Progenitor cell of endocrine pancreas (in vitro differentiated cells): ENCODE data around the gene ALPK3. TPM values are rescaled to one million over a fixed set of nuclear protein-coding genes. Genes with fewer than 3 reads are reported as not detected.
"Not testable (repeated sequence)": the region's sequence is repeated elsewhere in the genome, so short reads cannot be mapped to it uniquely, and the experiment has no call there.

Experiments used
- DNase-seq: peaks from one replicate; pipeline ENCODE4 v3.0.0; 2021; ENCODE audit warnings: low spot score; ENCODE audit not compliant: unreplicated experiment
- H3K27ac Mint-ChIP-seq: 2 replicates; pipeline ENCODE4 v1.8.0; 2021; ENCODE audit warnings: mild to moderate bottlenecking, moderate library complexity, mixed read lengths
- H3K27me3 Mint-ChIP-seq: 2 replicates; pipeline ENCODE4 v1.8.0; 2021; ENCODE audit warnings: mixed read lengths
- H3K36me3 Mint-ChIP-seq: 2 replicates; pipeline ENCODE4 v1.8.0; 2022; ENCODE audit warnings: mixed read lengths; ENCODE audit not compliant: insufficient read depth
- H3K4me1 Mint-ChIP-seq: 2 replicates; pipeline ENCODE4 v1.8.0; 2021; ENCODE audit warnings: low read depth, mixed read lengths
- H3K4me3 Mint-ChIP-seq: 2 replicates; pipeline ENCODE4 v1.8.0; 2021; ENCODE audit warnings: low read depth, mild to moderate bottlenecking, moderate library complexity, mixed read lengths
- H3K9me3 Mint-ChIP-seq: 2 replicates; pipeline ENCODE4 v1.8.0; 2021; ENCODE audit warnings: low read depth, mixed read lengths
- CTCF ChIP-seq: fragments of 200-600 bp; sonication (generic); IDR thresholded peaks from one replicate; pipeline ENCODE4 v1.5.0; 2021; ENCODE audit warnings: antibody characterized with exemption, mild to moderate bottlenecking; ENCODE audit not compliant: unreplicated experiment
- total RNA-seq: library from RNA; stranded (reverse); gene quantifications from 2 replicates; pipeline ENCODE4 v1.2.1, GENCODE V29; 2021

The ALPK3 gene
- total RNA-seq, 1 donor from 2014 or later, result 122 TPM

GRCh38 chr15:84873997-84874396, 56.8 kb downstream of the ALPK3 start:
- H3K27ac Mint-ChIP-seq, result no peak overlapping the region
- H3K36me3 Mint-ChIP-seq, result peaks cover 5% of the 10 kb centered on the region
- TF ChIP-seq CTCF, result no peak
- H3K4me3 Mint-ChIP-seq, result no peak overlapping the region
- H3K9me3 Mint-ChIP-seq, result no peaks in the 10 kb centered on the region
- no peak for DNase-seq
- H3K27me3 Mint-ChIP-seq, result no peaks in the 10 kb centered on the region
- peaks cover 11% of the 10 kb centered on the region for H3K4me1 Mint-ChIP-seq

- no peak for DNase-seq
- Mint-ChIP-seq H3K36me3 (peaks cover 2% of the 10 kb centered on the region), H3K27me3 (peaks cover 6% of the 10 kb centered on the region), H3K9me3 (no peaks in the 10 kb centered on the region), H3K4me1 (peaks cover 11% of the 10 kb centered on the region), H3K27ac (no peak overlapping the region), H3K4me3 (no peak overlapping the region)
- no peak for TF ChIP-seq CTCF
Measured at GRCh38 chr15:84874981-84875699, 58.0 kb downstream of the ALPK3 start.

- Mint-ChIP-seq H3K27me3 (peaks cover 6% of the 10 kb centered on the region), H3K9me3 (no peaks in the 10 kb centered on the region), H3K36me3 (no peaks in the 10 kb centered on the region), H3K27ac (no peak overlapping the region), H3K4me3 (no peak overlapping the region), H3K4me1 (peaks cover 11% of the 10 kb centered on the region)
- no peak for DNase-seq
- TF ChIP-seq CTCF, result no peak
Measured at GRCh38 chr15:84876269-84876668, 59.1 kb downstream of the ALPK3 start.

- not testable (repeated sequence) for H3K4me3 Mint-ChIP-seq, H3K9me3 Mint-ChIP-seq, H3K27me3 Mint-ChIP-seq, H3K27ac Mint-ChIP-seq, H3K36me3 Mint-ChIP-seq, DNase-seq
- peaks cover 11% of the 10 kb centered on the region for H3K4me1 Mint-ChIP-seq
Measured at GRCh38 chr15:84877701-84878100, 60.5 kb downstream of the ALPK3 start.

GRCh38 chr15:84878504-84878903, 61.3 kb downstream of the ALPK3 start:
- Mint-ChIP-seq H3K9me3 (no peaks in the 10 kb centered on the region), H3K4me1 (peaks cover 14% of the 10 kb centered on the region), H3K27ac (peak overlapping the region; percentile 88), H3K4me3 (no peak overlapping the region), H3K36me3 (no peaks in the 10 kb centered on the region), H3K27me3 (peaks cover 6% of the 10 kb centered on the region)
- TF ChIP-seq CTCF, result peak; percentile 35
- no peak for DNase-seq
